Measurements from ENCODE around the gene SMCO2. TPM values are rescaled to one million over a fixed set of nuclear protein-coding genes. Genes with fewer than 3 reads are reported as not detected.
A peak's percentile ranks its signal among the peaks of the same experiment; 100 is the strongest.

The SMCO2 gene
- total and polyA plus RNA-seq, 4 donors = 0.16 to 0.33 (median 0.31) TPM; not detected in 1

DNA sequence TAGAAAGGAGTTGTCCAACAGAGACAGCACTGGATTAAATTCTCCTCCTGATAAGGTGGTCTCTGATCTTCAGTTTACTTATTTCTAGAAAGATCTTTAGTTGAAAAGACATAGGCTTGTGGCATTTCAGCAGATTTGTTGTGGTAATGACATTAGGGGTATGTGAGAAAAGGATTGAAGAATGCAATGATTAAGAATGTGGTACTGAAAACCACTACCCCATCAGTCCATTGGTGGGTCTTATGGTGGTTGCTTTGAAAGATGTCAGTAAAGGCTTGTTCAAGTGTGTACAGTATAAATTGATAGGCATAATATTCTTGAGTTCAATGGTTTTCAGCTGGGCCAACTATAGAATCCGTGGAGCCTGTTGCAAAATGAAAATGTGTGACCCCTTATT lies 88.2 kb downstream of the SMCO2 start:
- Histone ChIP-seq H3K4me3 (no peak overlapping the region), H3K36me3 (ENCODE audit: control insufficient read depth in 4 of 4, insufficient read depth in 4 of 4, low read length in 4 of 4) (peaks cover 0 to 4% (median 3%) of the 10 kb centered on the region in 4 donors), H3K27ac (ENCODE audit: low read depth in 1 of 2, low read length in 1 of 2) (no peak overlapping the region), H3K9ac (ENCODE audit: insufficient read depth in 1 of 2, low read length in 2 of 2) (no peak overlapping the region), H3K4me1 (ENCODE audit: control insufficient read depth in 5 of 5, insufficient read depth in 5 of 5, low read length in 5 of 5) (peaks cover 4 to 56% (median 20%) of the 10 kb centered on the region in 5 donors), H3K9me3 (ENCODE audit: control insufficient read depth in 4 of 4, insufficient read depth in 3 of 4, low read length in 3 of 4) (peaks cover 0 to 2% (median 0%) of the 10 kb centered on the region in 4 donors), H3K27me3 (ENCODE audit: control insufficient read depth in 3 of 3, insufficient read depth in 3 of 3, low read length in 2 of 3) (no peaks in the 10 kb centered on the region)
- 84 to 92% methylated on average over 1 of the region's 1 CpG for WGBS, 2 donors
- DNase-seq (no peak), ATAC-seq (ENCODE audit: insufficient read depth, low FRiP score) (no peak)
- TF ChIP-seq, protein P1, sequence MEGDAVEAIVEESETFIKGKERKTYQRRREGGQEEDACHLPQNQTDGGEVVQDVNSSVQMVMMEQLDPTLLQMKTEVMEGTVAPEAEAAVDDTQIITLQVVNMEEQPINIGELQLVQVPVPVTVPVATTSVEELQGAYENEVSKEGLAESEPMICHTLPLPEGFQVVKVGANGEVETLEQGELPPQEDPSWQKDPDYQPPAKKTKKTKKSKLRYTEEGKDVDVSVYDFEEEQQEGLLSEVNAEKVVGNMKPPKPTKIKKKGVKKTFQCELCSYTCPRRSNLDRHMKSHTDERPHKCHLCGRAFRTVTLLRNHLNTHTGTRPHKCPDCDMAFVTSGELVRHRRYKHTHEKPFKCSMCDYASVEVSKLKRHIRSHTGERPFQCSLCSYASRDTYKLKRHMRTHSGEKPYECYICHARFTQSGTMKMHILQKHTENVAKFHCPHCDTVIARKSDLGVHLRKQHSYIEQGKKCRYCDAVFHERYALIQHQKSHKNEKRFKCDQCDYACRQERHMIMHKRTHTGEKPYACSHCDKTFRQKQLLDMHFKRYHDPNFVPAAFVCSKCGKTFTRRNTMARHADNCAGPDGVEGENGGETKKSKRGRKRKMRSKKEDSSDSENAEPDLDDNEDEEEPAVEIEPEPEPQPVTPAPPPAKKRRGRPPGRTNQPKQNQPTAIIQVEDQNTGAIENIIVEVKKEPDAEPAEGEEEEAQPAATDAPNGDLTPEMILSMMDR (IDR thresholded peaks at IDR 0.05; ENCODE audit: control extremely low read depth, extremely low read depth) = no peak

DNA sequence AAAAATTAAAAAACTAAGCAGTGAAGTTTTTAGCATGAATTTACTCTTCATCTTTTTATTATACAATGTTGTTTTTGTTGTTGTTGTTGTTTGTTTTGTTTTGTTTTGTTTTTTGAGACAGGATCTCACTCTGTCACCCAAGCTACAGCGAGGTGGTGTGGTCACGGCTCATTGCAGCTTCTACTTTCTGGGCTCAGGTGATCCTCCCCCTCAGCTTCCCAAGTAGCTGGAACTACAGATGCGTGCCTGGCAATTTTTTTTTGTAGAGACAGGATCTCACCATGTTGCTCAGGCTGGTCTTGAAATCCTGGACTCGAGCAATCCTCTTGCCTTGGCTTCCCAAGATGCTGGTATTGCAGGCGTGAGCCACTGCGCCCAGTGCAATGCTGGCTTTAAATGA lies 88.8 kb downstream of the SMCO2 start:
- WGBS, 2 donors = 71 to 92% methylated on average over 6 of the region's 6 CpGs
- no peak for ATAC-seq (ENCODE audit: insufficient read depth, low FRiP score)
- no peaks in the 10 kb centered on the region for H3K27me3 ChIP-seq (ENCODE audit: control insufficient read depth in 3 of 3, insufficient read depth in 3 of 3, low read length in 2 of 3)
- peaks cover 4 to 55% (median 20%) of the 10 kb centered on the region in 5 donors for H3K4me1 ChIP-seq (ENCODE audit: control insufficient read depth in 5 of 5, insufficient read depth in 5 of 5, low read length in 5 of 5)
- H3K4me3 ChIP-seq = no peak overlapping the region
- no peak for DNase-seq
- H3K9me3 ChIP-seq (ENCODE audit: control insufficient read depth in 4 of 4, insufficient read depth in 3 of 4, low read length in 3 of 4) = peaks cover 0 to 2% (median 0%) of the 10 kb centered on the region in 4 donors
- peaks cover 0 to 4% (median 3%) of the 10 kb centered on the region in 4 donors for H3K36me3 ChIP-seq (ENCODE audit: control insufficient read depth in 4 of 4, insufficient read depth in 4 of 4, low read length in 4 of 4)
- TF ChIP-seq, protein P1 (IDR thresholded peaks at IDR 0.05; ENCODE audit: control extremely low read depth, extremely low read depth) = no peak
- H3K9ac ChIP-seq (ENCODE audit: insufficient read depth in 1 of 2, low read length in 2 of 2) = no peak overlapping the region
- H3K27ac ChIP-seq (ENCODE audit: low read depth in 1 of 2, low read length in 1 of 2) = no peak overlapping the region

DNA sequence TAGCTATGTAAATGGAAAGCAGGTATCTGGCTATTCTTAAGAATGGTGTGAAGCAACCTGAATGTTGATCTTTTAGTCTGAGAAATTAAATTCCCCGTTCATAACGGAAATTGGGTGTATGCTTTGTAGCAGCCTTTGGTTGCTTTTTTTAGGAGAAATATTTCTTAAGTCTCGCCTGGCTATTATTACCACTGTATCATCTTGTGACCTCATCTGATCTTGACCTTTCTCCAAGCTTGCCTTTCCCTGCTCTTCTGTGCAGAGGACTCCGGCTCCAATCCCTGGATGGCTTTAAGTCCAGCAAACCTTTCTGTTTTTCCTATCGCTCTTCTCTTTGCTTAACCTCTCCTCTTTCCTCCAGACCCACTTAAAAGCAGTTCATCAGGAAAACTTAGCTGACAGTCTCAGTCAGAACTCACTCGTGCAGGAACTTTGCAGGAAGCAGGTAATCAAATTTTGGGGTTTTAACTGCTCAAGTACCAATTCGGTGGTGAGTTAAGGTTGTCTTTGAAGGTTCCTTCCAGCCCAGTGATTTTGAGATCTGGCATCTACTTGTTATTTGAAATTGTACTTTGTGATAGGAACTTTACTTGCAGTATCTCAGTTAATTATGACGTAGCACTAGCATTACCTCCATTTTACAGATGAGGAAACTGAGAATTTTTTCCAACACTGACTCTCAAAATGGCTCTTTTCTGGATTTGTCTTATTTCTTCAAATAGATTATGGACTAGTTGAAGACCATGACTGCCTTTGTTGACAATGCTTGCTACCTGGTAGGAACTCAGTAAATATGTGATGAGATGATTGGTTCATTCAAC lies 91.5 kb downstream of the SMCO2 start:
- H3K27ac ChIP-seq (ENCODE audit: low read depth in 1 of 2, low read length in 1 of 2) = peak overlapping the region in 1 of 2 donors; percentile 65
- DNase-seq (no peak), ATAC-seq (ENCODE audit: insufficient read depth, low FRiP score) (no peak)
- H3K36me3 ChIP-seq (ENCODE audit: control insufficient read depth in 4 of 4, insufficient read depth in 4 of 4, low read length in 4 of 4) = peaks cover 0 to 4% (median 3%) of the 10 kb centered on the region in 4 donors
- H3K4me3 ChIP-seq = no peak overlapping the region
- peaks cover 0 to 2% (median 0%) of the 10 kb centered on the region in 4 donors for H3K9me3 ChIP-seq (ENCODE audit: control insufficient read depth in 4 of 4, insufficient read depth in 3 of 4, low read length in 3 of 4)
- peaks cover 4 to 50% (median 25%) of the 10 kb centered on the region in 5 donors for H3K4me1 ChIP-seq (ENCODE audit: control insufficient read depth in 5 of 5, insufficient read depth in 5 of 5, low read length in 5 of 5)
- TF ChIP-seq, protein P1 (IDR thresholded peaks at IDR 0.05; ENCODE audit: control extremely low read depth, extremely low read depth) = no peak
- WGBS, 2 donors = 68 to 77% methylated on average over 8 of the region's 8 CpGs
- H3K27me3 ChIP-seq (ENCODE audit: control insufficient read depth in 3 of 3, insufficient read depth in 3 of 3, low read length in 2 of 3) = no peaks in the 10 kb centered on the region
- H3K9ac ChIP-seq (ENCODE audit: insufficient read depth in 1 of 2, low read length in 2 of 2) = no peak overlapping the region

Data from lung (tissue), 12 donors.